ENCODE data around the gene CENPP.

The CENPP gene

DNA sequence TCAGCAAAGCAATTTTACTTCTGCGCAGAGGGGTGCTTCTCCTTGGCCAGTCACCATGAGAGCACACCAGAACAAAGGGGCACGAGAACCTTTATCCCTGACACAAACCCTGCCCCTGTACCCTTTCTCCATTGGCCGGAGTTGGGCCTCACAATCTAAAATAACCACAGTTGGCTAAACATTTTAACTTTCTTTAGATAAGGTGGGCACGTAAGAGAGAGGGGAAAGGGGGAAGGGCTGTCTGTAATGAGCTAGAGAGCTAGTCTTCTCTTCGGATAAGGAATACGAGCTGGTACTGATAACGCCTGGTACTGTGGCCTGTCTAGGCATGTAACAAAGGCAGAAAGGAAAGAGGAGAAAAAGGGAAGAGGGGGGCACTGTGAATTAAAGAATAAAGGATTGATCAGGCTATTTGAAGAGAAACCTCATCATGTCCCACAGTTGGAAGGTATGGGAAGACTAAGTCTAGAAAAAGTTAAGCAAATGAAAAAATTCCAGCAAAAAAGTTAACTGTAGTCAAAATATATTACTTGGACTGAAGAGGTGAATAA is 30.4 kb upstream of the CENPP start:
- DNase-seq (ENCODE audit: low spot score): no peak
- in situ Hi-C loops (cut with MboI; ENCODE audit: low sequenced_read_pairs, unreplicated experiment): no loop called here
- TF ChIP-seq, protein P1, sequence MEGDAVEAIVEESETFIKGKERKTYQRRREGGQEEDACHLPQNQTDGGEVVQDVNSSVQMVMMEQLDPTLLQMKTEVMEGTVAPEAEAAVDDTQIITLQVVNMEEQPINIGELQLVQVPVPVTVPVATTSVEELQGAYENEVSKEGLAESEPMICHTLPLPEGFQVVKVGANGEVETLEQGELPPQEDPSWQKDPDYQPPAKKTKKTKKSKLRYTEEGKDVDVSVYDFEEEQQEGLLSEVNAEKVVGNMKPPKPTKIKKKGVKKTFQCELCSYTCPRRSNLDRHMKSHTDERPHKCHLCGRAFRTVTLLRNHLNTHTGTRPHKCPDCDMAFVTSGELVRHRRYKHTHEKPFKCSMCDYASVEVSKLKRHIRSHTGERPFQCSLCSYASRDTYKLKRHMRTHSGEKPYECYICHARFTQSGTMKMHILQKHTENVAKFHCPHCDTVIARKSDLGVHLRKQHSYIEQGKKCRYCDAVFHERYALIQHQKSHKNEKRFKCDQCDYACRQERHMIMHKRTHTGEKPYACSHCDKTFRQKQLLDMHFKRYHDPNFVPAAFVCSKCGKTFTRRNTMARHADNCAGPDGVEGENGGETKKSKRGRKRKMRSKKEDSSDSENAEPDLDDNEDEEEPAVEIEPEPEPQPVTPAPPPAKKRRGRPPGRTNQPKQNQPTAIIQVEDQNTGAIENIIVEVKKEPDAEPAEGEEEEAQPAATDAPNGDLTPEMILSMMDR (IDR thresholded peaks at IDR 0.05; ENCODE audit: borderline replicate concordance, control extremely low read depth, extremely low read depth, insufficient read depth, missing control alignments): no peak

DNA sequence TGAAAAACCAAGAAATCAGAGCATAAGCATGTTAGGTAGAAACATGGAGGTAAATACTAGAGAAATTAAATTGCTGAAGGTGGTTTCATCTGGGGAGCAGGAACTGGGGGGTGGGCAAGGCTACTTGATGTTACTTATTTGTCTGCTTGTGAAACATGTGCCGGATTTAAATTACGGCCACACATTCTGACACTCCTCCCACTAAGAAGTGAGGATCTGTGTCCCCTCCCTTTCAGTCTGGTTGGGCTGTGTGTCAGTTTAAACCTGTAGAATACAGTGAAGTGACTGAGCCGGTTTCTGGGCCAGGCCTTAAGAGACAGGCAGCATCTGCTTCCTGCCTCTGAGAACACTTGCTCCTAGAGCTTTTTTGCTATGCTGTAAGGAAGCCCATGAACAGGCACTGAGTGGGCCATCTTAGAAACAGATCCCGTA is 29.9 kb upstream of the CENPP start:
- in situ Hi-C loops (cut with MboI; ENCODE audit: low sequenced_read_pairs, unreplicated experiment): no loop called here
- no peak for DNase-seq (ENCODE audit: low spot score)
- TF ChIP-seq, protein P1 (IDR thresholded peaks at IDR 0.05; ENCODE audit: borderline replicate concordance, control extremely low read depth, extremely low read depth, insufficient read depth, missing control alignments): no peak

DNA sequence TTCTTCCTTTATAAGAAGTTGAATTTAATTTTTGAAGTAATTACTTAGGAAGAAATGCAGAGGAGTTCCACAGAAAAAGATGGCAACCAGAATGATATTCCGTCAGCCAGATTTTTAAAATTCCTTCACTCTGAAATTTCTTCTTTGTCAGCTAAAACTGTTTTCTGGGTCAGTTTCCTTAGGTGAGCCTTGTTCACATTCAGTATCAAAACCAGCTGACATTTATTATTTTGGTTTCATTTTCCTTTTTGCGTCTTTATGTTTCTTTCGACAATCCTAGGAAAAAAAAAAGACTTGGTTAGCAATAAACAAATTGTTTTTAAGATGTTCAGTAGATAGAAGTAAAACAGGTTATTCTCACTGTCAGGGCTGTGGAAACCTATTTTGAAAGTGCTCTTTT is 28.1 kb upstream of the CENPP start:
- TF ChIP-seq, protein P1 (IDR thresholded peaks at IDR 0.05; ENCODE audit: borderline replicate concordance, control extremely low read depth, extremely low read depth, insufficient read depth, missing control alignments): no peak
- no peak for DNase-seq (ENCODE audit: low spot score)
- in situ Hi-C loops (cut with MboI; ENCODE audit: low sequenced_read_pairs, unreplicated experiment): no loop called here

DNA sequence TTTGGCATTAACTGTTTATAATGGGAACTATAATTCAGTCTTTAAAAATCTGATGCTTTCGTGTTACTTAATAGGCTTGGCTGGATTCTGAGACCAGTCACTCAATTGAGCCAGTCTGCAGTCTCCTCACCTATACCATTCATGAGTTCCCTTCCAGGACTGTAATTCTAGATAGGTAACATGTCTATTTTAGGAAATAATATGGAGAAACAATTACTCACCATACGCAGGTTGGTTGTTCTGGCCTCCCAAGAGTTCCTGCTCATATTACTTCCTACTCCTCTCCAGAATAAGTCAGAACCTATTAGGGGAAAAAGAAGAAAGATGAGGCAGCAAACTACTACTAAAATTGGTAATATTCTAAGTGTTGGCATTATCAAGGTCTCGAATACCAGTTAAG is 27.7 kb upstream of the CENPP start:
- TF ChIP-seq, protein P1 (IDR thresholded peaks at IDR 0.05; ENCODE audit: borderline replicate concordance, control extremely low read depth, extremely low read depth, insufficient read depth, missing control alignments): no peak
- in situ Hi-C loops (cut with MboI; ENCODE audit: low sequenced_read_pairs, unreplicated experiment): no loop called here
- DNase-seq (ENCODE audit: low spot score): no peak

DNA sequence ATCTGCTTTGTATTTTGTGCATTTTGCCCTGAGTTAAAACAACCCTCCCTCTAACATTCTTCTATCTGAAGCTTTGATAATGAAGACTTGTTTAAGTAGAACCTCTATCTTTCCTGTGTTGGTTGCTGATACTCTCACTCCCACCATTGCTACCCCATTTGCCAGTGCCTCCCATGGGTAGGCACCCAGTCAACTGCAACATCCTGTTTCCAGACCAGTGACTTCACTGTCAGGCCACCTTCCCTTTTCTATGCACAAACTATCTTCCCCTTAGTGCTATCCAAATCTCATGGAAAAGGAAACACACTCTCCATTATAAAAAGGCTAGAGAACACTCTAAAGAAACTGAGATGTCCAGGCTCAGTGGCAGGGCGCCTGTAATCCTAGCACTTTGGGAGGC is 26.6 kb upstream of the CENPP start:
- TF ChIP-seq, protein P1 (IDR thresholded peaks at IDR 0.05; ENCODE audit: borderline replicate concordance, control extremely low read depth, extremely low read depth, insufficient read depth, missing control alignments): no peak
- in situ Hi-C loops (cut with MboI; ENCODE audit: low sequenced_read_pairs, unreplicated experiment): no loop called here
- no peak for DNase-seq (ENCODE audit: low spot score)

DNA sequence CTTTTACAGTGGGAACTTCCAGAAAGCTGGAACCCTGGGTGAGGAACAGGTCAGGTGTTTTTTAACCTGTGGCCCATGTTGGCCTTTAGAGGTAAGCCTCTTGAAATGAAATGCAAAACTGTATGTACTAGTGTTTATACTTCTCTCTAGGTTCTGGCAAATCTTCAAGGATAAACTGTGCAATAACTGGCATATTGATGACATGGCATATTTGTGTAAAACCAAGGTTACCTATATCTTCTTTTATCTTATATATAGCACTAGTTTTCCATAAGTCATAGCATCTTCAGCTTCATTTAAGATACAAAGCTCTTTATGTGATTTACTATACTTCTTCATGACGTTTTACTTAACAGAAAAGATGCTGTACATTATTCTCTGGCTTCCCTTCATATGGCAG is 24.8 kb upstream of the CENPP start:
- in situ Hi-C loops (cut with MboI; ENCODE audit: low sequenced_read_pairs, unreplicated experiment): no loop called here
- TF ChIP-seq, protein P1 (IDR thresholded peaks at IDR 0.05; ENCODE audit: borderline replicate concordance, control extremely low read depth, extremely low read depth, insufficient read depth, missing control alignments): no peak

More for the DNA sequence above, 24.8 kb upstream of the CENPP start:
- DNase-seq (ENCODE audit: low spot score): no peak

Data from GM13976 (cell line).